ENCODE measurements around the gene TWSG1.

DNA sequence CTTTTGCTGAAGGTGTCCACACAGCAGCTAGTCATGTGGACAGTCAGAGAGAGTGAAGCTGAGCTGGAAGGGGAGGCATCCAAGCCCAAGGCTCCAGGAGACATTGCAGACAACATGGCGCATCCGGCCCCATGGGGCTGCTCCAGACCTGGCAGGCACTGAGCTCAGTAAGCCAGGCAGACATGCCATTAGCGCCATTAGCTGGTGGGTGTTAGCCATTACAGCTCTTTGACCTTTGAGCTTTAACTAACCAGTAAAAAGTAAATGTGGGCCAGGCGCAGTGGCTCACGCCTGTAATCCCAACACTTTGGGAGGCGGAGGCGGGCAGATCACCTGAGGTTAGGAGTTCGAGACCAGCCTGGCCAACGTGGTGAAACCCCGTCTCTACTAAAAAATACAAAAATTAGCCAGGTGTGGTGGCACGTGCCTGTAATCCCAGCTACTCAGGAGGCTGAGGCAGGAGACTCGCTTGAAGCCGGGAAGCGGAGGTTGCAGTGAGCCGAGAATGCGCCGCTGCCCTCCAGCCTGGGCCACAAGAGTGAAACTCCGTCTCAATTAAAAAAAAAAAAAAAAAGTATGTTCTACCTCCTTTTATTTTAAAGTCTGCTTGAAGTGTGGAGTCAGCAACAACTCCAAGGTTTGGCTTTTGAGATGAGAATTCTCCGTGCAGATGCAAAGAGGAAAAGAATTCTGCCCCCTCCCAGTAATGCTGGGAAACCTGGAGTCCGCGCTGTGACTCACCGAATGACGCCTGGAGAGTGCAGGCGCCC is 69.4 kb downstream of the TWSG1 start:
- TF ChIP-seq, protein P1, sequence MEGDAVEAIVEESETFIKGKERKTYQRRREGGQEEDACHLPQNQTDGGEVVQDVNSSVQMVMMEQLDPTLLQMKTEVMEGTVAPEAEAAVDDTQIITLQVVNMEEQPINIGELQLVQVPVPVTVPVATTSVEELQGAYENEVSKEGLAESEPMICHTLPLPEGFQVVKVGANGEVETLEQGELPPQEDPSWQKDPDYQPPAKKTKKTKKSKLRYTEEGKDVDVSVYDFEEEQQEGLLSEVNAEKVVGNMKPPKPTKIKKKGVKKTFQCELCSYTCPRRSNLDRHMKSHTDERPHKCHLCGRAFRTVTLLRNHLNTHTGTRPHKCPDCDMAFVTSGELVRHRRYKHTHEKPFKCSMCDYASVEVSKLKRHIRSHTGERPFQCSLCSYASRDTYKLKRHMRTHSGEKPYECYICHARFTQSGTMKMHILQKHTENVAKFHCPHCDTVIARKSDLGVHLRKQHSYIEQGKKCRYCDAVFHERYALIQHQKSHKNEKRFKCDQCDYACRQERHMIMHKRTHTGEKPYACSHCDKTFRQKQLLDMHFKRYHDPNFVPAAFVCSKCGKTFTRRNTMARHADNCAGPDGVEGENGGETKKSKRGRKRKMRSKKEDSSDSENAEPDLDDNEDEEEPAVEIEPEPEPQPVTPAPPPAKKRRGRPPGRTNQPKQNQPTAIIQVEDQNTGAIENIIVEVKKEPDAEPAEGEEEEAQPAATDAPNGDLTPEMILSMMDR (IDR thresholded peaks at IDR 0.05): no peak
- no peak for TF ChIP-seq POLR2A (IDR thresholded peaks at IDR 0.05)

All from right lobe of liver (tissue), 4 donors.